ENCODE data around the gene BLM. TPM values are rescaled to one million over a fixed set of nuclear protein-coding genes. Genes with fewer than 3 reads are reported as not detected.
A peak's percentile ranks its signal among the peaks of the same experiment; 100 is the strongest.

BLM gene
- total RNA-seq, 1 experiment from 2014 or later = 41.3 TPM

DNA sequence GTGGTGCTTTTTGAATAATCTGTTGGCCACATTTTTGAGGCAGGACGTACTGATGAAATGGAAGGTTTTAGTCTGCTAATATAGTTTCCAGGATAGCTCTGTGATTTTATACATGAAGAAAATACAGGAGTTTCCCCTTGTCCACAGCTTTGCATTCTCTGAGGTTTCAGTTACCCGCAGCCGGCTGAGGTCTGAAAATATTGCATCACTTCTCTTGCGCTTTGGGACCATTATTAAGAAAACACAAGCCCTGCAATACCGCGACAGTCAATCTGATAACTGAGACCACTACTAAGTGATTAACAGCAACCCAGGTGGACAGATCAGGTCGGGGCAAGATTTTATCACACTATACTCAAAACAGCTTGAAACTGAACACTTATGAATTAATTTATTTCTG is 33.0 kb downstream of the BLM start:
- H3T11ph ChIP-seq (ENCODE audit: low read length) = no peak overlapping the region
- H3K56ac ChIP-seq (ENCODE audit: insufficient read length, low read depth, low read length) = no peak overlapping the region
- no CpG with 5 or more reads among the region's 7 CpGs for WGBS (ENCODE audit: extremely low coverage, insufficient read length, low lambda C conversion rate)
- H3K4me2 ChIP-seq (ENCODE audit: insufficient read depth, insufficient read length, low read length) = no peak overlapping the region
- no peak overlapping the region for H3K4ac ChIP-seq (ENCODE audit: low read depth, low read length)
- no peak overlapping the region for H3K27ac ChIP-seq (ENCODE audit: insufficient read length, low read depth, low read length)
- no peak overlapping the region for H3K23ac ChIP-seq (ENCODE audit: insufficient read length, low read depth, low read length)
- no peaks in the 10 kb centered on the region for H3K4me1 ChIP-seq (ENCODE audit: insufficient read depth, low read length)
- peaks cover 4% of the 10 kb centered on the region; the same call in 1 of the 2 replicates for H3K79me2 ChIP-seq (ENCODE audit: insufficient read depth, low read length)
- H2AK5ac ChIP-seq (ENCODE audit: insufficient read length, low read length) = no peak overlapping the region
- Mint-ChIP-seq H3K36me3 (ENCODE audit: insufficient read depth in 1 of 3, low read depth in 3 of 3) (peaks cover 8 to 55% (median 44%) of the 10 kb centered on the region in 3 experiments; a peak in 6 of 7 replicates), H3K27ac (peak overlapping the region in 1 of 3 experiments; percentile 31; a peak in 1 of 7 replicates), H3K4me1 (peaks cover 9 to 18% of the 10 kb centered on the region in 2 experiments; a peak in 3 of 4 replicates), H3K27me3 (ENCODE audit: low read depth) (no peaks in the 10 kb centered on the region), H3K9me3 (no peaks in the 10 kb centered on the region), H3K4me3 (no peak overlapping the region)
- no peaks in the 10 kb centered on the region for H3K9me3 ChIP-seq (ENCODE audit: control insufficient read depth, low read depth, low read length)
- H2BK120ac ChIP-seq (ENCODE audit: low read depth, low read length, poor library complexity, severe bottlenecking) = no peak overlapping the region
- no peak overlapping the region for H4K91ac ChIP-seq (ENCODE audit: insufficient read length, low read depth, low read length)
- no peak overlapping the region for H3K18ac ChIP-seq (ENCODE audit: insufficient read length, low read depth, low read length)
- no peaks in the 10 kb centered on the region for H3K79me1 ChIP-seq (ENCODE audit: insufficient read depth, low read depth, low read length, poor library complexity, severe bottlenecking)
- H4K8ac ChIP-seq (replicated peaks; ENCODE audit: insufficient read length, low read depth, low read length) = no peak overlapping the region
- H2BK20ac ChIP-seq (ENCODE audit: low read depth, low read length, poor library complexity, severe bottlenecking) = no peak overlapping the region
- H2BK15ac ChIP-seq (ENCODE audit: low read depth, low read length) = no peak overlapping the region
- H3K27me3 ChIP-seq (ENCODE audit: insufficient read depth, low read length) = no peaks in the 10 kb centered on the region
- no peak for DNase-seq
- no peak overlapping the region for H4K5ac ChIP-seq (ENCODE audit: insufficient read length, low read depth, low read length)
- H2BK5ac ChIP-seq (ENCODE audit: insufficient read length, low read length) = no peak overlapping the region
- H4K20me1 ChIP-seq (ENCODE audit: control insufficient read depth, insufficient read depth, insufficient read length) = no peaks in the 10 kb centered on the region
- H3K23me2 ChIP-seq (ENCODE audit: insufficient read length, low read depth, low read length, poor library complexity, severe bottlenecking) = no peaks in the 10 kb centered on the region
- no peak for TF ChIP-seq CTCF (conservative IDR thresholded peaks at IDR 0.05)
- H2BK12ac ChIP-seq (ENCODE audit: insufficient read length, low read depth, low read length) = no peak overlapping the region
- H2AFZ ChIP-seq (ENCODE audit: low read length) = no peak overlapping the region
- H3K14ac ChIP-seq (ENCODE audit: insufficient read depth, low read length) = no peak overlapping the region
- H3K9ac ChIP-seq (ENCODE audit: extremely low read depth, insufficient read length, low read length) = no peak overlapping the region

Measured in H9 (cell line).